Activated T-cell treated with anti-CD3 and anti-CD28 coated beads, Interleukin-2, amount 50 U/mL, for 48 hours (primary cell): ENCODE results near the gene CFAP161.

Experiments used
- DNase-seq, 2 experiments: peaks; one replicate each; pipeline ENCODE4 v3.0.0-alpha.2; 2020

The CFAP161 gene, protein sequence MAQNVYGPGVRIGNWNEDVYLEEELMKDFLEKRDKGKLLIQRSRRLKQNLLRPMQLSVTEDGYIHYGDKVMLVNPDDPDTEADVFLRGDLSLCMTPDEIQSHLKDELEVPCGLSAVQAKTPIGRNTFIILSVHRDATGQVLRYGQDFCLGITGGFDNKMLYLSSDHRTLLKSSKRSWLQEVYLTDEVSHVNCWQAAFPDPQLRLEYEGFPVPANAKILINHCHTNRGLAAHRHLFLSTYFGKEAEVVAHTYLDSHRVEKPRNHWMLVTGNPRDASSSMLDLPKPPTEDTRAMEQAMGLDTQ

DNA sequence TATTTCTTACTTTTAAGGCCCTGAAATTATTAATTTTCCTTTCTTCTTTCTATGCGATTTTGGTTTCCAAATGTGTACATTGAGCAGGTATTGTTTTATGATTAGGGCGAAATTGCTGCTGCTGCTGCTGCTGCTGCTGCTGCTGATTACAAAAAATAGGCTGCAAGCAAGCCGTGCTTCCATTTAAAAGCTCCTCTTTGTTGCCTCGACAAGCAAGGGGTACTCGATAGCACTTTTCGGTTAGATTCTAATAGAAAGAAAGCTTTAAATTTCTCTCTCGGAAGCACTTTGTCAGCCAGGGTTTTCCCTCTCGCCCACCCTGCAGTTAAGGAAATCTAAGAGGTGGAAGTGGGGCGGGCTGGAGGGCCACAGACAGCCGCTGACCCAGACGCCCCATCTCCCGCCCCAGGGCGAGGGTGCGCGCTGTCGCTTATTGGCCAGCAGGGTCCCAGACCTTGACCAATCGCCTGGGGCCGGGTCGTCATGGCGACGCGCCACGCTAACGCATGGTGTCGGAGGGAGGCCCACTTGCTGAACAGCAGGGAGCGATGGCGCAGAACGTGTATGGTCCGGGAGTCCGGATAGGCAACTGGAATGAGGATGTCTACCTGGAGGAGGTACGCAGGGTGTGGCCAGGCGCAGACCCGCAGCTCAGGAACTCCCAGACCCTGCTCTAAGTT, at the start of gene CFAP161:
Gene CFAP161 (plus strand): TSS at position 489 of the 680 bp plus-strand sequence. CDS start 60 bp downstream, at position 549.
- DNase-seq = peak; percentile 68 to 69

DNA sequence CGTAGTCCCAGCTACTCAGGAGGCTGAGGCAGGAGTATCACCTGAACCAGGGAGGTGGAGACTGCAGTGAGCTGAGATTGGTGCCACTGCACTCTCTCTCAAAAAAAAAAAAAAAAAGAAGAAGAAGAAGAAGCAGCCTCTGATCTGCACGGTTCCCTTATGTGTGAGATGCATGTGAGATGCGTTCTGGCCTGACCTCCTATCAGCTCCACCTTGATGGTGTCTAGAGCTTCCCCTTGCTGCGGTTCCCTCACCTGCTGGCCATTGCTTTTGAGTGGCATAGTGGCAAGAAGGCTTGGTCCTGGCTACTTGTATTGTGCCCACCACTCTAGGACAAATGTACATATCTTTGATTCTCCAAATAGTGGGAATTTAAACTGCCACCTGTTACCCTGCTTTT, 49.4 kb upstream of the CFAP161 start:
- DNase-seq = no peak

DNA sequence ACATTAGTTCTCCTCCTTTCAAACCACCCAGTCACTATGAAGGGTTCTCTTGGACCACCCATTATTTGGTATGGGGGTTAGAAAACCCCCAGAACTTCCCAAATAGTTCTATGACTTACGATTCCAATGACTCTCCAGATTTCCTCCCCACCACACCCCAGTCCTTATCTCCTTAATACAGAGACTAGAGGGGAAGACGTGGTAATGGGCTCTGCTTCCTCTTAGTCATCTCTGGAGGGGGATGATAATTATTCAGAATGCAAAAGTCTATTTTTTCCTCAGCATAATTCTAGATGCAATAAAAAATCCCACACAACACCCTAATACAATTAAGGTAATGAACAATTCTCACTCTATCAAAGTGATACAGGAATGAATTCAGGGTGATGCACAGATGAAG, 48.9 kb upstream of the CFAP161 start:
- DNase-seq = no peak

DNA sequence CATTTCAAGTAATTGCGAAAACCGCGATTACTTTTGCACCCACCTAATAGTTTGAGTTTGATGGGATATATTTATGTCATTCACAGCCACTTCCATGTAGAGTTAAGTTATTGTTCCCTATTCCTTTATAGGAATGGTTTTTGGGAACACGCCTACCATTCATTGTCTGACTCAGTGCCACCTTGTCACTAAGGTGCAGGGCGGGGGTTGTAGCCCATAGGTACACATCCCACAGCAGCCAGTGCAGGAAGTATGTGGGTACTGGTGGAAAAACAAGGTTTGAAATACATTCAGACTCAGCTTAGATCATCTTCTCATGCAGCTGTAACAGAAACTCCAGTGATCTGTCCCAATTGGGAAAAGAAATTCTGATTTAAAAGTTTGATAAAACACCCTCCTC, 48.2 kb upstream of the CFAP161 start:
- no peak for DNase-seq

DNA sequence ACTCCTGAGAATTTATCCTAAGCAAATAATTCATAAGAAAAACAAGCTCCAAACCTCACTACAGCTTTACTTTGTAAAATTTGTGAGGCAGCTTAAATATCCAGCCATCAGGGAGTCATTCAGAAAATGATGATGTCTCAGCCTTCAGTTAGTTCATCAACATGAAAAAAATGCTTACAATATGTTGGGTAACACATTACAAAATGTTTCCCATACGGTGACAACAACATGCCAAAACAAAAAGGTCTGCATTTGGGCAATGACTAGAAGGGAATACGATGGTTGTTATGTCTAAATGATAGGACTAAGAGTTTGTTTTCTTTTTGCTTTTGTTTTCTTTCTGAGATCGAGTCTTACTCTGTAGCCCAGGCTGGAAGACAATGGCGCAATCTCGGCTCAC, 47.0 kb upstream of the CFAP161 start:
- DNase-seq = no peak

DNA sequence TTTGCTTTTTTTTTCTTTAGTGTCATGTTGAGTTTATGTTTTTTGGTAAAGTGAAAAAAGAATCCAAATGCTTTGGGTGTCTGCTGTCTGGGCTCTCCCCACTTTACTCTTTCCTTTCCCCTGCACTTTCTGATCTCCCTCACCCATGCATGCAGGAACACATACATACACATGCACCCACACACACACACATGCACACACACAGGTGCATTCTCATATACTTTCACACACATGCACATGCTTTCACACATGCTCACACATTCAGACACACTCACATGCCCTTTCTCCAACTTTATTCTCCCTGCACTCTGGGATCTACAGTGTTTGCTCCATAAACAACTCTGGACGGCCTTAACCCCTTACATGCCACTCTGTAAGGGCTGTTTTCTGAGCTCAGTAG, 46.4 kb upstream of the CFAP161 start:
- DNase-seq = no peak

DNA sequence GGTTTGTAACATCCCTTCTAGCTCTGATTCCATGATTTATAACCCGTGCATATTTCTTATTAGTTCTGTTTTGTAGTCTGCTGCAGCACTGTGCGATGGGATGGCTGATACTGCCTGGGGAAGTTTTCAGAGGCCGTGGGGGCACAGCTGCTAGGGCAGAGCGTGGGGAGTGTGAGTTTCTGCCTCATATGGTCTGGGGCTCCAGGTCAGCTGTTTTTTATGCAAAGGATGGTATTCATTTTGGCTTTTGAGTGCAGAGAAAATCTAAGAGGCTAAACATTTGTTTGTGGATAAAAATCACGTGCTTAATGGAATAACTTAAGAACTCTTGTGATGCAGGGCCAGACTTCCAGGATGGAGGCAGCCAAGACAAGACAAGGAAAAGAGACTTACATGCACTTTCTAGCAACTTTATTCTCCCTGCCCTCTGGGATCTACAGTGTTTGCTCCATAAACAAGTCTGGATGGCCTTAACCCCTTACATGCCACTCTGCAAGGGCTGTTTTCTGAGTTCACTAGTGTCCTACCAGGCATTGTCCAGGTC, 45.5 kb upstream of the CFAP161 start:
- DNase-seq = no peak

DNA sequence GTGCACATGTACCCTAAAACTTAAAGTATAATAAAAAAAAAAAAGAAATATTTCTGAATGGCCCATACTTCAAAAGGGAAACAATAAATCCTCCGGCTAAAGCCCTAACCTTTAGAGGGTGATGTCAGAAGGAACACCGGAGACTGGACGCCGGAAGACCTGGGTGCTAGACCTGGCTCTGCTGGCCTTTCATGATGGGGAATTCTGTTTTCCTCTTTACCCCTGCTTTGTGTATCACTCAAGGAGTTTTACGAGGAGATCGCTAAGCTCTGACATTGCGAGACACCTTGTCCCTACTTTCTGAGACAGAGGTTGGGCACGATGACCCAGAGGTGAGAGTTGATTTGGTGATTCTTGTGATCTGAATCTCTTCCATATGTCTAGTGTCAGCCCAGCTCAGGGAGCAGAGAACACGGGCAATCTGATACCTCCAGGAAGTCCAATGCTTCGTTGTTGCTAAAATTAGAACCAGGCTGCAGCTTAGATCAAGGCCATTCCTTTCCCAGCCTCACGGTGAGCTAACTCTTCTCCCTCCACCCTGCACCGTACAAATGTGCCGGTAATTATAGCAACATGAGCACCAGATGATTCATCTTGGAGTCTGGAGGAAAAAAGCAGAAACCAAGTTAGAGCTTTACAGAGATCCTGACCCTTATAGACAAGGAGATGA, 42.0 kb upstream of the CFAP161 start:
- no peak for DNase-seq

DNA sequence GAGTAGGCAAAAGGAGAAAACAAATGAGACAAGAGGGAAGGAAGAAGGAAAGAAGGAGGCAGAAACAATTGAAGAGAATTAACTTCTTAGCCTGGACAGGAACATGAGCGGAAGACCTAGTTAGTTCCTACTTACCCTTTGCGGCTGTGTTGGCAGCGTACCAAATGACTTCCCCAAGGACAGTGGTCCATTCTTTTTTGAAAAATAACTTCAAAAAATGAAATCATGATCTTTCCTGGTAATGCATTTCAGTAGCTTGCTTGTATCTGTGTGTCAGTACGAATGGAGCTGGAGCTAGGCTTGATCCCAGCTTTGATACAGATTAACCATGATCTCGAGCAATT, 41.5 kb upstream of the CFAP161 start:
- DNase-seq = no peak

DNA sequence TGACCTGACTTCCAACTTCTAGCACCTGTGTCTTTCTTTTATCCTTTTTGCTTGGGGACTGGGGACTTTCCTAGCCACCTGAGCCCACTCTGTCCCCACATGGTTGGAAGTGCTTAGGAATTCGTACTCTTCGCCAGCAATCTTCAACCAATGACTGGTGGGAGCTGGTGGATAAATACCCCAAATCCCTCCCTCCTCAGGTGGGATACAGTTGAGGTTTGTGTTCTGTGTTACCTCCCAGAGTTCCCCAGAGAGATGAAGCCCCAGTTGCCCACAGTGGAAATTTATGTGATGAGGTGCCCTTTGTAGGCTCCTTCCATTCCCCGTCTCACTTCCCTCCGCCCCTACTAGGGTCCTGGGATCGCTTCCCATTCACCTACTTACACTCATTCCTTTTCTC, 40.1 kb upstream of the CFAP161 start:
- no peak for DNase-seq

DNA sequence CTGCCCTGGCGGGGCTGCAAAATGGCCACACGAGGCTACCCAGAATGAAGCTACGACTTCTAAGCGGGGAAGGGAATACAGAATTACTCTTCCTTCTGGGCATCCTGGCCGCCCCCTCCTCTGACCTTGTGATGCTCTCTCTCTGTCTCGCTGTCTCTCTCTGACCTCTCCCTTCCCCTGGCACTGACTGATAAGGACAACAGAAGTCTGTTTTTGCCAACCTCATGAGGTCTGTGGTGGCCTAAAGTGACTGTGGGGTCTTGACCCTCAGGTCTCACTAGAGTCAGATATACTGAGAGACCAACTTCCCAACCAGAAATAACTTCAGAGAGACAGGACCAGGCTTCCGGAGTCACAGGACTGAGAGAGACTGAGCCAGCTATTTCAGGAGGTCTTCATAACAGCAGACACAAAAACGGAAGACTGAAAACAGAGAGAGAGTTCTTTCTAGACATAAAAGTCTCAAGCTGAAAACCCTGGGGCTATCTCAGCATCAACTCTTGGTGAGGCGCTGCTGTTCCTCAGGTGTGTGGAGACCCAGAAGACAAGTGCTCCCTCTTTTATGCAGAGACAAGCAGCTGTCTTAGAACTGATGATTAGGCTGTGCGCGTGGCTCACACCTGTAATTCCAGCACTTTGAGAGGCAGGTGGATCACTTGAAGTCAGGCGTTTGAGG, 38.2 kb upstream of the CFAP161 start:
- DNase-seq = no peak

DNA sequence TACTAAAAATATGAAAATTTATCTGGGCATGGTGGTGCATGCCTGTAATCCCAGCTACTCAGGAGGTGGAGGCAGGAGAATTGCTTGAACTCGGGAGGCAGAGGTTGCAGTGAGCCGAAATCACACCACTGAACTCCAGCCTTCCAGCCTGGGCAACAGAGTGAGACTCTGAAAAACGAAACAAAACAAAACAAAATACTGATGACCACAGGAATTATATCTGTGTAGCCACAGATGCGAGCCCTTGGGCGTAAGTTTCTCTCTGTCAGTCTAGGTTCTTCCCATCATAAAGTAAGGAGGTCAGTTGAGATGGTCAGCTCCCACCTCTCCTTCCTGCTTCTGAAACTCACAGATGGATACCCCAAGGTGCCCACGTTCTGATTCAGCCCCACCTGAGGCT, 37.7 kb upstream of the CFAP161 start:
- DNase-seq = no peak

DNA sequence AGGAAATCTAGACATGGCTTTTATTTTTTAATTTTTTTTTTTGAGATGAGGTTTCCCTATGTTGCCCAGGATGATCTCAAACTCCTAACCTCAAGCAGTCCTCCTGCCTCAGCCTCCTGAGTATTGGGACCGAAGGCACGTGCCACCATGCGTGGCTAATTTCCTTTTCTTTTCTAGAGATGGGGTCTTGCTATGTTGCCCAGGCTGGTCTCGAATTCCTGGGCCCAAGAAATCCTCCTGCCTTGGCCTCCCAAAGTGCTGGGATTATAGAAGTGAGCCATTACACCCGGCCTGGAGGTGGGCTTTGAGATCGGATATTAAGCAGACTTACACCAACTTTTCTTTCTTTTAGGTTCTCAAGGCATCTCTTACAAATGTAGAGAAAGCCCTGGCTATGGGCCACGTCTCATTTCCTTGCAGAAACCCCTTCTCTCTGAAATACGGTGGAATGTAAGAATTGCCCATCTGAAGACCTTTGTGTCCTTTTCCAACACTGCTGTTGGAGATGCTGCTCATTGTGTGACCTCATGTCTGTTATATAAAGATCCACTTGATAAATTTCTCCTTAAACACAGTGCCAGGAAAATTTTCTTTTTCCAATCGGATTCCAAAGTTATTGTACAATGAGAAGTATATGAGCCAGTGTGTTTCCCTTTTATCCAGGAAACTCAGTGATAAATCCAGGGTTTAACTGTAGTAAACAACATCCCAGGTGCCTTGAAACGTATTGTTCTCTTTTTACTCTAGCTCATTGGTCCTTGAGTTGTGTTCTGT, 36.8 kb upstream of the CFAP161 start:
- DNase-seq = no peak

DNA sequence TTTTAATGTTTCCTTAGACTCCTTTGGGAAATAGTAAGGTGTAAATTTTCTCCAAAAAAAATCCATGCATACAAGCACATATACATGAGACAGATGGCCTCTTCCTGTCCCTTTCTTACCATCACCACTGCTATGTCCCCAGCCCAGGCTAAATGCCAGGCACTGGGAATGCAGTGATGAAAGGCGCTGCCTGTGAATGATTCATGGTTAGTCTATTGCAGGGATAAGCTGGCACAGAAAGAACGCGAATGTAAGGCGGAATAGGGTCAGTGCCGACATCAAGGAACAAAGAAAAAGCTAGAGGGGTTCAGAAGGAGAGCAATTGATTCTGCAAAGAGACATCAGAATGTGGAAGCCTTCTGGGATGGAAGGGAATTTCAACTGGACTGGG, 36.2 kb upstream of the CFAP161 start:
- no peak for DNase-seq

DNA sequence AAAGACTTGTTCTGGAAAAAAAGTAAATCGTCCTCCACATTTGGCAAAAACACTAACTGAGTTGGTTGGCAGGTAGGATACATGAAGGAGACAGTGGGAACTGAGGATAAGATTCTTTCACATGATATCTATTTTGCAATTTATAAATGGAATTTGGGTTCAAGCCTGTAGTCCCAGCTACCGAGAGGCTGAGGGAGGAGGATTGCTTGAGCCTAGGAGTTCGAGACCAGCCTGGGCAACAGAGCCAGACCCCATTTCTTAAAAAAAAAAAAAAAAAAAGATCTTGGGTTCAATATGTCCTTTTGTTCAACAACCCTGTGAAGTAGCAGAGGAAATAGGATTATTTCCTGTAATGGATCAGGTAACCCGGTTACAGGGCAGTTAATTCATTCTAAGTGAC, 35.7 kb upstream of the CFAP161 start:
- no peak for DNase-seq

DNA sequence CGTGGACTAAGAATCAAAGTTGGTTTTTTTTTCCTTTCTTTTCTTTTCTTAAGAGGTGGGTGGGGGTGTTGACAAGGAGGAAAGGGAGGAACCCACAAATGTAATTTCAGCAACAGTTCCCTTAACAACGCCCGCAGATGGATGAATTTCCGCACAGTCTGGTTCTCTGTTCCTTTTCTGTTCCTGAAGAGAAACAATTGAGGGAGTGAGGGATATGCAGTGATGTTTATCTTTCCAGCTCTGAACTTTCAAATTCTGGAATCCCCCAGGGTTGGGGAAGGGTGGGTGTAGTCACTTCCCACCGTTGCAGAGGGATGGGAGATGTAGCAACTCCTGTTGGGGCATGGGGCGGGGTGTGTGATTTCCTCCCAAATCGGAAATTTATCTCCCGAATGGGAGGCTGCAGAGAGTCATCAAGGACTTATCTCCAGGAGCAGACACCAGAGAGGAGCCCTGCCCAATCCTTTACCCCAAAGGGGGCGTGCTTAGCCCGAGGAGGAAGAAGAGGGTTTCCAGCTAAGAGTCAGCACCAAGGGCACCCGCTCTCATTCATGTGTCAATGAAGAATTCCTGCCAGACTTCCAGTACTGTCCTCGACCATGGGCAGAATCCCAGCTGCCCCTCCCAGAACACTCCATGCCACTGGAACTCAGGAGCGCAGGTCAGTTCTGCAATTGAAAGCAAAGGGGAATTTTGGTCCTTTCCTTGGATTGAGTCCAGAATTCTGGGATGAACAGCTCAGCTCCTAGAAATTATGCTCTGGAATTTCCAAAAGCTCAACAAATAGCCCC, 35.0 kb upstream of the CFAP161 start:
- no peak for DNase-seq

DNA sequence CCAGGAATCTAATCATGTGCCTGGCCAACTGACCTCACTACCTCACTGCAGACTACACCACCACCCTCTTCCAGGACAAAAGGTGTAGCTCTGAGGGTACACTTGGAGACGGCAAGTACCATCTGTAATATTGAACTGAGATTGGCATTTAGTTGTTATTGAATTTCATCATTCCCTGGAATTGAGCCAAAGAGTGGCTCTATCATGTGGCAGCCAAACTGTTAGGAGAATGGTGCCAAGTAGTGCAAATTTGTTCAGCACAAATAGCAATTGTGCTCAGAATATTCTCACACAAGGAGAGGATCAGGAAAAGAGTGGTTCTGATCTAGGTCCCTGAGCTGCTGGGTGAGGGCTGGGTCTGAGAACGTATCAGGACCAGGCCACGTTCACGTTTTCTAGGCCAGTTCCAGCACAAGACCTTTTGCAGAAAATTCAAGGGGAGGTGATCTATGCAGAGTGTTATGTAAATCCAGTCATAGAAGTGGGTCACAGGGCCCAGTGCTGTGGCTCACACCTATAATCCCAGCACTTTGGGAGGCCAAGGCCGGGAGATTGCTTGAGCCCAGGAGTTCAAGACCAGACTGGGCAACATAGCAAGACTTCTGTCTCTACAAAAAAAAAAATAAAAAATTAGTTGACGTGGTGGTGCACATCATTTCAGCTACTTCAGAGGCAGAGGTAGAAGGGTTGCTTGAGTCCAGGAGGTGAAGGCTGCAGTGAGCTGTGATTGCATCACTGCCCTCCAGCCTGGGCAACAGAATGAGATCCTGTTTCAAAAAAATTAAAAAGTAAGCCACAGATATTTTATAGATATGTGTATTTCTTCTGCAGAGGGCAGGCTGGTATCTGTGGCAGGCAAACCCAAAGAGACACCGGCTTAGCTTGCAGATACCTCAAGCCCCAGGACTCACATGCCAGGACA, 31.9 kb upstream of the CFAP161 start:
- DNase-seq = no peak

DNA sequence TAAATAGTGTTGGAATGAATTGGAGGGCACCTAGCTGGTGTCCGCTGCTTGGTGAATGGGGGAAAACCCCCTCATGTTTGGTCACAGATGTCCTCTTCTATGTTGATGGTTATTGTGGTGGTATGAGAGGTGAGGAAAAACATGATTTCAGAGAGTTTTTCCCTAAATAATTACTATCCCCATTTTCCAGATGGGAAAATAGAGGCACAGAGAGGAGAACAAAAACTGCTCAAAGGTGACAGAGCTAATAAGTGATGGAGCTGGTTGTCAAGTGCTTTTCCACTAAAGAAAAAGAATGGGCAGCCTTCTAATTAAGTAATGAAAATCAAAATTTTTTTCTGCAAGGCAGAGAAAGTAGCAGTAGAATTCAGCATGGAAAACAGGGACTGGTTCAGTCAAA, 30.2 kb upstream of the CFAP161 start:
- DNase-seq = no peak

DNA sequence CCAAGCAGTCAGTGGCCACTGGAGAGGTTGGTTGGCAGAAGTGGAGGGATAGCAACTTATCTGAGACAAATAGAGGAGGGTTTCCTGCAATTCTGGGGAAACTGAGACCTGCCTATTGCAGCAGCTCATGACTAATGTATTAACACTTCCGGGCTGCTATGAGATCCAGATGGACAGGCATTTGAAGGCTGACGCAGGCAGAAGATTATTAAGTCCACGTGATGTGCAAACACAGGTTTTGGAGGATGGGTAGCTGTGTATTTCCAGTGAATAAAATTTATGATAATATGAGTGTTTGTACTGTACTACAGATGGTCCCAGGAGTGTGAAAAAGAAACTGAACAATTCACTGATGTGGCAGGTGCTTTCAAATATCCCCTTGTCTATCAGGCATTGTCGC, 28.5 kb upstream of the CFAP161 start:
- no peak for DNase-seq

DNA sequence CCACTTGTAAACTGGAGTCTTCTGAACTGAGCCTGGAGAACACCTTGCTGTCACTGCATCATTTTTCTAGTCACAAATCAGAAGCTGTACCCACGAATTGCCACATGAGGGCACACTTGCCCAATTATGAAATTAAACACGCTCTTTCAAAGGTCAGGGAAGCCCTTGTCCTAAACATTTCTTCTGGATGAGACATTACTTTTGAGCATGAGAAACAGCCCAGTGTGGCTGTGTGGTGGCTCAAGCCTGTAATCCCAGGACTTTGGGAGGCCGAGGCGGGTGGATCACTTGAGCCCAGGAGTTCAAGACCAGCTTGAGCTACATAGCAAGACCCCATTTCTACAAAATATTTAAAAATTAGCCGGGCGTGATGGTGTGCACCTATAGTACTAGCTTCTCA, 27.5 kb upstream of the CFAP161 start:
- DNase-seq = peak; percentile 63 to 66

DNA sequence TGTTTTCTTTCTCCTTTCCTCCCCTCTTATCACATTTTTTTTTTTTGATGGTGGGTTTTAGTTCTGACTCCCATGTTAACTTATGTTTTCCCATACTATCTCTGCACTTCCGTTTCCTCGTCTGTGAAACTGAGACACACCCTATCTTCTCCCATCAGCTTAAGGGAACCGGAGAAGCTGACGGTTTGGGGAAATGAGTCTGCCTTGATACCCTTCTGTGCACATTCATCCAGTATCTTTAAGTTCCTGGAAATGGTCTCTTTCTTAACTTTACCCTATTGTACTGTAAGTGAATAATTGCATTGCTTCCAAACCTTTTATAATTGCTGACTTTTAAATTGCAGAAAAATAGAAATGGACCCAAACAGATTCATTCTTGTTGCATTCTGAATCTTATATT, 26.2 kb upstream of the CFAP161 start:
- DNase-seq = no peak
